Ovary (tissue), 9 donors: ENCODE results near the gene UGT3A2. TPM values are rescaled to one million over a fixed set of nuclear protein-coding genes. Genes with fewer than 3 reads are reported as not detected.

Source experiments
- DNase-seq, 5 donors: peaks; one replicate each; pipeline ENCODE4 v3.0.0-alpha.2; 2019 to 2020
- H3K27ac ChIP-seq, 2 donors: fragments of 200-600 bp; one replicate each; pipeline versions ENCODE4 v1.5.1 to v1.8.0; 2019 to 2022
- H3K27me3 ChIP-seq: fragments of 200-600 bp; one replicate; pipeline ENCODE4 v1.8.0; 2022
- H3K36me3 ChIP-seq: fragments of 200-600 bp; sonication (generic); one replicate; pipeline ENCODE4 v1.5.1; 2019
- H3K4me1 ChIP-seq: one replicate; pipeline ENCODE4 v1.8.1; 2013; ENCODE audit warnings: mild to moderate bottlenecking, moderate library complexity; ENCODE audit not compliant: insufficient read depth
- H3K4me3 ChIP-seq: fragments of 200-600 bp; sonication (generic); one replicate; pipeline ENCODE4 v1.5.1; 2017
- H3K9me3 ChIP-seq, 2 donors: fragments of 200-600 bp in 1 of 2; sonication (generic) in 1 of 2; one replicate each; pipeline versions ENCODE4 v1.5.1 to v1.8.1; 2013 to 2019; ENCODE audit warnings: mild to moderate bottlenecking in 1 of 2, moderate library complexity in 1 of 2
- CTCF ChIP-seq, 3 donors: fragments of 450-650 bp in 2 of 3; fragments of 200-600 bp in 1 of 3; IDR thresholded peaks; one replicate each; pipeline versions ENCODE4 v1.5.1 to v1.8.0; 2016 to 2022; ENCODE audit warnings: antibody characterized with exemption in 3 of 3, mild to moderate bottlenecking in 1 of 3
- EP300 ChIP-seq: sonication (generic); formaldehyde crosslinking; IDR thresholded peaks from one replicate; pipeline ENCODE4 v1.6.1; 2017; ENCODE audit warnings: antibody characterized with exemption
- POLR2A ChIP-seq: fragments of 450-650 bp; IDR thresholded peaks from one replicate; pipeline ENCODE4 v1.6.1; 2017; ENCODE audit warnings: antibody characterized with exemption, mild to moderate bottlenecking, moderate library complexity
- WGBS, 3 donors: extraction: QIAGEN DNeasy Blood & Tissue Kit in 1 of 3; methylation state at CpG; one replicate each; pipeline versions ENCODE4 v1.1.5 to v1.1.7; 2013 to 2017; 5-methylcytosine and 5-hydroxymethylcytosine counted together
- intact Hi-C, 4 donors: fragments of 100-400 bp; cut with DNase I; formaldehyde crosslinking; loops; one replicate each; pipeline versions ENCODE4 v1.11.0 to v1.15.1; 2022 to 2023
- polyA plus RNA-seq, 2 donors: library from polyadenylated mRNA; stranded (reverse); fragments of 200-250 nt in 1 of 2; fragments of 350-450 nt in 1 of 2; fragmentation: Illumina TruSeq in 1 of 2; extraction: RNeasy Lipid Tissue Mini Kit (QIAGEN cat#74804) in 1 of 2; gene quantifications; one replicate each; pipeline ENCODE4 v1.2.3, GENCODE V29; 2013 to 2014
- total RNA-seq, 7 donors: library from RNA; depleted of rRNA in 2 of 7; stranded (reverse); fragments of >200 nt in 2 of 7; fragmentation: NEBNext Ultra II Directional in 3 of 7; extraction: Animal tissue kit (Norgen Biotek cat#: 25700) in 3 of 7; gene quantifications; one replicate each; pipeline versions ENCODE4 v1.1.0 to v1.2.4, GENCODE V29; 2016 to 2023
- donor health status: DM: no; HTN: no; CAD: no; lungs with moderate emphysema.
- donor health status: DM: no; HTN: no; CAD: no.
- donor health status: Bipolar disorder and iron deficiency.
- donor health status: DM: yes; HTN: yes; CAD: no.
- donor health status: DM: no; HTN: no; CAD: no.
- donor health status: DM: yes; HTN: yes; CAD: no.

Gene UGT3A2
- total and polyA plus RNA-seq, 9 donors, result 0.23 TPM; not detected in 8

- Histone ChIP-seq H3K27ac (no peak overlapping the region), H3K4me1 (no peaks in the 10 kb centered on the region), H3K27me3 (no peaks in the 10 kb centered on the region), H3K9me3 (no peaks in the 10 kb centered on the region), H3K4me3 (no peak overlapping the region), H3K36me3 (no peaks in the 10 kb centered on the region)
- TF ChIP-seq EP300 (no peak), POLR2A (no peak), CTCF (IDR thresholded peaks at IDR 0.05) (no peak)
- no peak for DNase-seq
- 62 to 73% (median 62%) methylated on average over 10 of the region's 10 CpGs for WGBS, 3 donors
- intact Hi-C loops, result no loop called here
Measured at GRCh38 chr5:36078430-36078829, 11.7 kb upstream of the UGT3A2 start.

- no peak overlapping the region for H3K27ac ChIP-seq
- 69 to 76% (median 69%) methylated on average over 3 of the region's 3 CpGs for WGBS, 3 donors
- H3K4me1 ChIP-seq, result peaks cover 2% of the 10 kb centered on the region
- no peaks in the 10 kb centered on the region for H3K9me3 ChIP-seq
- intact Hi-C loops, result no loop called here
- H3K4me3 ChIP-seq, result no peak overlapping the region
- no peaks in the 10 kb centered on the region for H3K27me3 ChIP-seq
- H3K36me3 ChIP-seq, result no peaks in the 10 kb centered on the region
- no peak for DNase-seq
- TF ChIP-seq CTCF (IDR thresholded peaks at IDR 0.05), result no peak
- TF ChIP-seq EP300, result no peak
- no peak for TF ChIP-seq POLR2A
Measured at GRCh38 chr5:36073595-36074216, 7.0 kb upstream of the UGT3A2 start.

- no peaks in the 10 kb centered on the region for H3K36me3 ChIP-seq
- TF ChIP-seq POLR2A (no peak), EP300 (no peak), CTCF (IDR thresholded peaks at IDR 0.05) (no peak)
- H3K9me3 ChIP-seq, result no peaks in the 10 kb centered on the region
- intact Hi-C loops, result no loop called here
- no peak overlapping the region for H3K4me3 ChIP-seq
- 22 to 44% (median 37%) methylated on average over 9 of the region's 9 CpGs for WGBS, 3 donors
- peak in 1 of 5 donors; percentile 43 for DNase-seq
- peaks cover 2% of the 10 kb centered on the region for H3K4me1 ChIP-seq
- H3K27ac ChIP-seq, result no peak overlapping the region
- H3K27me3 ChIP-seq, result no peaks in the 10 kb centered on the region
Measured at GRCh38 chr5:36070687-36071571, 4.2 kb upstream of the UGT3A2 start.

- Histone ChIP-seq H3K4me3 (no peak overlapping the region), H3K27ac (no peak overlapping the region), H3K36me3 (no peaks in the 10 kb centered on the region), H3K27me3 (no peaks in the 10 kb centered on the region), H3K4me1 (peaks cover 2% of the 10 kb centered on the region), H3K9me3 (no peaks in the 10 kb centered on the region)
- intact Hi-C loops, result no loop called here
- WGBS, 3 donors, result 89 to 98% (median 93%) methylated on average over 5 of the region's 5 CpGs
- TF ChIP-seq EP300, result no peak
- no peak for TF ChIP-seq POLR2A
- TF ChIP-seq CTCF (IDR thresholded peaks at IDR 0.05), result no peak
- DNase-seq, result no peak
Measured at GRCh38 chr5:36068751-36069281, 2.1 kb upstream of the UGT3A2 start.
